GM18505 (cell line): Measurements from ENCODE around the gene EPHA5.

ENCODE experiments used
- ATAC-seq: cut with Tn5 transposase; IDR thresholded peaks from one replicate; pipeline ENCODE4 v1.9.1; 2021; ENCODE audit not compliant: unreplicated experiment
- POLR2A ChIP-seq: IDR thresholded peaks from 4 replicates; pipeline ENCODE4 v1.6.1; 2011; ENCODE audit warnings: borderline replicate concordance; ENCODE audit not compliant: insufficient read depth, insufficient read length; ENCODE audit errors: extremely low read depth

The EPHA5 gene

DNA sequence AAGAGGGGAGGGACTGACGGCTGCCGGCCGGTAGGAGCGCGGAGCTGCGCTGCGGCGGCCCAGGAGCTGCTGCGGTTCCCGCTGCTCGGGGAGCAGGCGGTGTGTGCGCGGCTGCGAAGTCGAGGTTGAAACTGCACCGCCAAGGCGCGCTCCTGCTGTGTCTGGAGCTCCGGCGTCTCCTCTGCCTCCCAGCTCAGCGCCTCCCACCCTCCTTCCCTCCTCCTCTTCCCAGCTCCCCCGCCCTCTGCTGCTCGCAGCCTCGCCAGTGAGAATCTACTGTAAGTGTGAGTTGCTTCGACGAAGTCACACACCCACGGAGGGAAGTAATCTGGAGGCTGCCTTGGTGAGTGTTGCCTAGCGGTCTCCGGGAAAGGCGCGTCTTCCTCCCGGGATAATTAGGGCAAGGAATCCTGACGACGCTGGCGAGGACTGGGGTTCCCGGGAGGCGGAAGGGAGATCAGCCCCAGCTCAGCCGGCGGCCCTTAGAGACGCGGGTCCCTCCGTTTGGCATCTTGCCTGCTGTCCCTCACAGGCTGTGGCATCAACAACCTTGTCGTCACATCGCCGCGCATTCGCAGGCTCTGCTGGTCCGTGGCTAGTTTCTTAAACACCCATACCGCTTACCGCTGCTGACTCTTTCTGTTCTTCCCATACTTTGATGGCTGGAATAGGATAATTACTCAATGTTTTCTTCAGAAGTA is at the start of gene EPHA5:
EPHA5 (minus strand) TSS at position 159 of the 701 bp plus-strand sequence. CDS start 747 bp downstream, outside the sequence.
- no peak for TF ChIP-seq POLR2A
- peak; percentile 55 for ATAC-seq

DNA sequence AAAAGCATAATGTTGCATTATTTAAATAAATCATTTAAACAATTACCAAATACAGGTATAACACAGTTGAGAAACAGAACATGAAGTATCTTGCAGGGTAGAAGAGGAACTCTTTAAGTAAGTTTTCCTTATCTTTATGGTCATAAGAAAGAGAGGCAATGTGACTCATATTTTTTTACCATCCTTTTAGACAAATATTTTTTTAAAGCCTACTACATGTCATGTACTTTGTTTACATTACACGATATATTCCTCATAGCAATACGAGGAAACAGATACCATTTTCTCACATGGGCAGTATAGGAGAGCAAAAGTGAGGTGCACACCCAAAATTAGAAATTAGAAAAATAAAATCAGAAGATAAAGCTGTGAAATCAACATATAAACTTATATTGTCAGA is 49.3 kb upstream of the EPHA5 start:
- TF ChIP-seq POLR2A: no peak
- no peak for ATAC-seq

GRCh38 chr4:65698631-65699030 is 28.3 kb upstream of the EPHA5 start:
- no peak for ATAC-seq
- no peak for TF ChIP-seq POLR2A

GRCh38 chr4:65696436-65696835 is 26.1 kb upstream of the EPHA5 start:
- TF ChIP-seq POLR2A: no peak
- no peak for ATAC-seq

DNA sequence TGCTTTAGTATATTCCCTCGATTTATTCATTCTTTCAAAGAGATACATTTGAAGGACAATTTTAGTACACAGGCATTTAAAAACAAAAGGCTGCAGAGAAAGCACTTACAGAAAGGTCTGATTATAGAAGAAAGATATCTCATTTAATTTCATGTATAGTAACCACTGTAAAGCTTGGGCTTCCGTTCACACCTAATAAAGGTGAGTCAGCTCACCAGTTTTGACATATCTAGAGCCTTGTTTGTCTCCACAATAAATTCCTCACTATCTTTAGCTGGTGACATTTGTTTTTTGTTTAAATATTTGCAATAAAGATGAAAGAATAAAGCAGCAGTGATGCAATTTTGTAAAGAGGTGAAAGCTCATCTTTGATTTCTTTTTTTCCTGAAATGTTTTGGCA is 1.1 kb upstream of the EPHA5 start:
- ATAC-seq: no peak
- TF ChIP-seq POLR2A: no peak

GRCh38 chr4:65670020-65670330 is 314 bp downstream of the EPHA5 start:
- no peak for TF ChIP-seq POLR2A
- ATAC-seq: no peak

DNA sequence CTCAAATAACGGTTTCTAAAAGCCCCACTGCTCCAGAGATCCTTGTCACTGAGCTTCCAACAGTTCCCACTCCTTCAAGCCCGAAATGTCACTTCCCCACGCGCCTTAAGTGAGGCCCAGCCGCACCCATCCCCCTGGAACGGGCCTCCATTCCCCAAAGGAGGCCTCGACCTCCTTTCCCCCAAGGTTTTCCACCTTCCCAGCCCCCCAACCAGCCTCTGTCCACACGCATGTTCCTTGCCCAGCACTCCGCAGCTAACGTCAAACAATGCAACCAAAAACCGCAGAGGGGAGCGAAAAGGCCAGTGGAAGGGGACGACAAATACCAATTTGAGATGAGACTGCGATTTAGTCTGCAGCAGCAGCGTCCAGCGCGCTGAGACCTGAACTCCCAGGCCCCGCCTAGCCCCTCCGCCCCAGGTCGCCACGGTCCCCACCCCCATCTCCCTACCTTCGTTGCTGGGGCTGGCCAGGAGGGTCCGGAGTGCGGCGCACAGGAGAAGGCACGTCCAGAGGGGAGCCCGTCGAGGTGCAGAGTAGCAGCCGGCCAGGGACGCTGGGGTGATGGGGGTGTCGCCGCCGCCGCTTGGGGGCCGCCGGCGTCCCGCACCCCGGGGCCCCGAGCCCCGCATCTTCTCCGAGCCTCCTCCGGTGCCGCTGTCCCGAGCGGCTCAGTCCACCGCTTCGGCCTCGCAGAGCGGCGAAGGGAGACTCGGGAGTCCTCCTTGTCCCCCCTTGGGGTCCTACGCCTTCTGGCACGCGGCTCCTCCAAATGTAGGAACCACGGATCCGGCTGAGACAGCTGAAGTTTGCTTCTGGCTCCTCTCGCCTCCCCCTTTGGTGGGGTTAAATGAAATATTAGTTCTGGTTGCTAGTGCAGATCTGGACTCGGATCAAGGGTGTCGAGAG is 924 bp downstream of the EPHA5 start:
- TF ChIP-seq POLR2A: no peak
- no peak for ATAC-seq

DNA sequence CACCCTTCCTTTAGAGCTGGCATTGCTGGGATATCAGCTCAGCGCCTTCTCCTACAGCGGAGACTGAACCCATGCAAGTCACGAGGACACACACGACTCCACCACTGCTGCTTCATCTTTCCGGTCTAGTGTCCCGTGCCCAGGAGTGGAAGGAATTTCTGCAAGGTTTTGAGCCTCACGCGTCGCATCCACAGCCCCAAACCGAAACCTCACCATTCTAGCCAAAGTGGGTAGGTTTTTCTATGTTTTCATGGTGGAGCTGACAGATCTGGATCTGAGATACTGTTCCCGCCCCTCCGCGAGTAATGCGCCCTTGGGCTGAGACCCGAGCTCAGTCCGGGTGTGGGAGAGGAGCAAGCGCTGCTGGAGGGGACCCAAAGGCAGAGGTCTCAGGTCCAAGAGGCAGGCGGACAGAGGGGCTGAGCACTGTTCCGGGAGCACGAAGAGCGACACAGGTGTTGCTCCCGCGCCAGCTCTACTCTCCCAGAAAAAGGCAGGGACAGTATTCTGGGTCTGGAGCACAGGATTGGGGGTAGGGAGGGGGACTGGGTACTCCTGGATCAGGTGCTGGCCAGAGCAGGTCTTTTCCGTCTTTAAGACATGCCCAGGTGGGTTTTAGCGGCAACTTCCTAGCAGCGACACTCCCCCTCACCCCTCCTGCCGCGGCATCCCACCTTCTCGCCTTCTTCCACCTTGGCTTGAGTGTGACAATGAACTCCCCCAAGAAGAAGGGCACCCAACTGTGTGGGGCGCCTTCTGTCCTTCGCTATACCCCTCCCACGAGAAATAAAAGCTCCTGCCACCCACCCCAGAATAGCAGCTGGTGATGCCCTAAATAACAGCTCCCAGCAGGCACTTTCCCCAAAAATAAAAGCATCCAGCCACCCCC is 1.8 kb downstream of the EPHA5 start:
- ATAC-seq: no peak
- TF ChIP-seq POLR2A: no peak

GRCh38 chr4:65667506-65668041 is 2.7 kb downstream of the EPHA5 start:
- TF ChIP-seq POLR2A: no peak
- ATAC-seq: no peak

DNA sequence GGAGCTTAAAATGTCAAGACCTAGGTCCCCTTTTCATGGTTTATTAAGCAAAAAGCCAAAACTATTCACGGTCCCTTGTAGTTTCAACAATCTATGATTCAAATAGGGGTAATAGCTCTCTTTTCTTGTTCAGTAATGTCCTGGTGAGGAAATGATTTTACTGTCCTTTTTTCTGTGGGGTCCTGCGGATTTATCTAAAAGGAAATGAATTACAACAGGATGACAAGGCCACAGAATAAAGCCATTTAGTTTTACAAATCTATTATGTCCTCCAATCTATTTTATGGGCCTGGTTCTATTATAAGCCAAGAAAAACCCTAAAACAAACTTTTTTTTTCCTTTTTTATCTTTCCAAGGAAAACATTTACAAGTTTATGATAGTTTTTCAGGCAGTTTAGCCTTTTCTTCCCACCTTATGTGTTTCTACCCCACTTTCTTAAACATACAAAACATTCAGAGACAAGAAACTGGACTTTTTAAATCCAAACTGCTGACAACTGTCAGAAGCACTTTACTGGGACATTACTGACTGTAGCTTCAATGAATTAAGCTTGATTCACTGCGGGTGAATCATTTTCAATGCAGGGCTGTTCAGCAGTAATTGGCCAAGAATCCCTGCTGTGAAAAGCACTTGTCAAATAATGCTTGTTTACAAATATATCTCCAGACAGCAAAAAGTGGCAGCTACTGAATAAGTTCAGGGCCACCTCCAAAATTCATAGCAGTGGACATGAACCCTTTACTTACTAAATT is 4.3 kb downstream of the EPHA5 start:
- ATAC-seq: no peak
- no peak for TF ChIP-seq POLR2A

DNA sequence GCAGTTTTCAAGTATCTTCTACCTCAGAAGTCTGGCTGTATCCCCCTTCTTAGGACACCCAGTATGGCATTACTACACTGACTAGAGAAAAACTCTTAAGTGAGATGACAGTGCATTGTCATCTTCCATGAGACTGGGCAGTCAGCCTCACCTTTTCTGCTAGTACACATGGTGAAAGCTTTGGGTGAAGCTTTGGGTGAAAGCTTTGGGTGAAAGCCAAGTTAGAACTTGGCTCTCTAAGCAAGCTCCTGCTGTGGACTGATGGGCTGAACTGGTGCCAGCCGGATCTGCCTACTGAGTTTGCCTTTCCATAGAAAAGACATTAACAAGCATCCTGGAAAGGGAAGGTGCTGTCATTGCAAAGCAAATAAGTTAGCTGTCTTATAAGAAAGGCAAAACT is 8.8 kb downstream of the EPHA5 start:
- TF ChIP-seq POLR2A: no peak
- ATAC-seq: no peak

- no peak for ATAC-seq
- no peak for TF ChIP-seq POLR2A
Observed at GRCh38 chr4:65658117-65658516, 12.2 kb downstream of the EPHA5 start.

- no peak for TF ChIP-seq POLR2A
- no peak for ATAC-seq
Observed at GRCh38 chr4:65656008-65656407, 14.3 kb downstream of the EPHA5 start.

DNA sequence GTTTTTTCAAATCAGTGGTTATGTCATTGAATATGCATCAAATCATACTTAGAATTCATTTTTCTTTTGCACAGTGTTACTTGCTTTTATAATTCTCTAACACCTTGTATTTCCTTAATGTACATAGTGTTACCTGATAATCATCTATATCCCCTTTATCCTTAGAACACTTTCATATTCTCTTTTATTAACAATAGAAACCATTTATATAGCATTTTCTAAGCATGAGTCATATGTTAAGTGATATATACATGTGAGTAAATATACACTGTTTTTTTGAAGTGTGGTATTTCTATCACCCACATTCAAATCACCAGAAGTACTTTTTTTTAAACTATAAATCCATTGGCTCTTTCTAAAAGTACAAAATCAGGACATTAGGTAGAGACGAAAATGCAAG is 15.3 kb downstream of the EPHA5 start:
- TF ChIP-seq POLR2A: no peak
- ATAC-seq: no peak
